ENCODE data around the gene CREM.

Gene CREM

GRCh38 chr10:35251373-35252100 is 124.9 kb downstream of the CREM start:
- H2AFZ ChIP-seq (ENCODE audit: low read depth, low read length, severe bottlenecking): no peak overlapping the region
- no peaks in the 10 kb centered on the region for H3F3A ChIP-seq (ENCODE audit: insufficient read depth)
- H3K9ac ChIP-seq (ENCODE audit: low read length): no peak overlapping the region
- no peaks in the 10 kb centered on the region for H4K20me1 ChIP-seq (ENCODE audit: low read depth, low read length)
- no peak overlapping the region for H3K27ac ChIP-seq (ENCODE audit: low read depth, low read length)
- no peak overlapping the region for H3K4me2 ChIP-seq (ENCODE audit: low read depth, low read length, poor library complexity, severe bottlenecking)
- H3K27me3 ChIP-seq (ENCODE audit: low read length): no peaks in the 10 kb centered on the region
- no peak for TF ChIP-seq EZH2phosphoT487 (conservative IDR thresholded peaks at IDR 0.05; ENCODE audit: low read length)
- TF ChIP-seq CTCF (IDR thresholded peaks at IDR 0.05; ENCODE audit: insufficient read depth, low read length, poor library complexity, severe bottlenecking): no peak
- no peaks in the 10 kb centered on the region for H3K79me2 ChIP-seq (ENCODE audit: insufficient read depth, low read length)
- no peak overlapping the region for H3K4me3 ChIP-seq (ENCODE audit: insufficient read depth, low read length, poor library complexity, severe bottlenecking)
- no peaks in the 10 kb centered on the region for H3K9me2 ChIP-seq (replicated peaks; ENCODE audit: insufficient read depth, low read length)
- no peaks in the 10 kb centered on the region for H3K9me3 ChIP-seq (ENCODE audit: insufficient read depth, low read length)
- no peaks in the 10 kb centered on the region for H3K36me3 ChIP-seq (ENCODE audit: low read length)

- H2AFZ ChIP-seq (ENCODE audit: low read depth, low read length, severe bottlenecking): no peak overlapping the region
- no peaks in the 10 kb centered on the region for H3K9me3 ChIP-seq (ENCODE audit: insufficient read depth, low read length)
- no peak overlapping the region for H3K9ac ChIP-seq (ENCODE audit: low read length)
- no peaks in the 10 kb centered on the region for H3K9me2 ChIP-seq (replicated peaks; ENCODE audit: insufficient read depth, low read length)
- TF ChIP-seq EZH2phosphoT487 (conservative IDR thresholded peaks at IDR 0.05; ENCODE audit: low read length) (no peak), CTCF (IDR thresholded peaks at IDR 0.05; ENCODE audit: insufficient read depth, low read length, poor library complexity, severe bottlenecking) (no peak)
- H3K27ac ChIP-seq (ENCODE audit: low read depth, low read length): no peak overlapping the region
- no peaks in the 10 kb centered on the region for H4K20me1 ChIP-seq (ENCODE audit: low read depth, low read length)
- H3K27me3 ChIP-seq (ENCODE audit: low read length): no peaks in the 10 kb centered on the region
- H3K4me3 ChIP-seq (ENCODE audit: insufficient read depth, low read length, poor library complexity, severe bottlenecking): no peak overlapping the region
- no peaks in the 10 kb centered on the region for H3K79me2 ChIP-seq (ENCODE audit: insufficient read depth, low read length)
- H3K4me2 ChIP-seq (ENCODE audit: low read depth, low read length, poor library complexity, severe bottlenecking): no peak overlapping the region
- H3F3A ChIP-seq (ENCODE audit: insufficient read depth): no peaks in the 10 kb centered on the region
- H3K36me3 ChIP-seq (ENCODE audit: low read length): no peaks in the 10 kb centered on the region
Measured at GRCh38 chr10:35257057-35257983, 130.7 kb downstream of the CREM start.

- no peaks in the 10 kb centered on the region for H4K20me1 ChIP-seq (ENCODE audit: low read depth, low read length)
- no peaks in the 10 kb centered on the region for H3K36me3 ChIP-seq (ENCODE audit: low read length)
- no peak overlapping the region for H3K9ac ChIP-seq (ENCODE audit: low read length)
- no peaks in the 10 kb centered on the region for H3K27me3 ChIP-seq (ENCODE audit: low read length)
- H3K9me3 ChIP-seq (ENCODE audit: insufficient read depth, low read length): no peaks in the 10 kb centered on the region
- no peaks in the 10 kb centered on the region for H3K79me2 ChIP-seq (ENCODE audit: insufficient read depth, low read length)
- H3K4me2 ChIP-seq (ENCODE audit: low read depth, low read length, poor library complexity, severe bottlenecking): no peak overlapping the region
- no peak overlapping the region for H3K4me3 ChIP-seq (ENCODE audit: insufficient read depth, low read length, poor library complexity, severe bottlenecking)
- no peaks in the 10 kb centered on the region for H3K9me2 ChIP-seq (replicated peaks; ENCODE audit: insufficient read depth, low read length)
- no peak overlapping the region for H3K27ac ChIP-seq (ENCODE audit: low read depth, low read length)
- no peaks in the 10 kb centered on the region for H3F3A ChIP-seq (ENCODE audit: insufficient read depth)
- TF ChIP-seq EZH2phosphoT487 (conservative IDR thresholded peaks at IDR 0.05; ENCODE audit: low read length) (no peak), CTCF (IDR thresholded peaks at IDR 0.05; ENCODE audit: insufficient read depth, low read length, poor library complexity, severe bottlenecking) (no peak)
- no peak overlapping the region for H2AFZ ChIP-seq (ENCODE audit: low read depth, low read length, severe bottlenecking)
Measured at GRCh38 chr10:35259769-35260397, 133.2 kb downstream of the CREM start.
